Upper lobe of left lung (tissue), 6 donors: ENCODE results near the gene CNOT8. TPM values are rescaled to one million over a fixed set of nuclear protein-coding genes. Genes with fewer than 3 reads are reported as not detected.

Experiments
- ATAC-seq, 2 donors: fragments of 200-7000 bp; cut with Tn5 transposase; one replicate each; pipeline ENCODE4 v1.9.1; 2022; ENCODE audit warnings: mild to moderate bottlenecking in 2 of 2, moderate library complexity in 2 of 2; ENCODE audit not compliant: low FRiP score in 2 of 2
- DNase-seq, 2 donors: peaks; one replicate each; pipeline ENCODE4 v3.0.0-alpha.2; 2019 to 2020
- H3K27ac ChIP-seq, 4 donors: fragments of 200-600 bp; sonication (generic); one replicate each; pipeline ENCODE4 v1.5.1; 2016 to 2019
- H3K27me3 ChIP-seq, 4 donors: fragments of 200-600 bp; sonication (generic); one replicate each; pipeline ENCODE4 v1.5.1; 2017 to 2019
- H3K36me3 ChIP-seq, 4 donors: fragments of 200-600 bp; sonication (generic); one replicate each; pipeline ENCODE4 v1.5.1; 2016 to 2019
- H3K4me1 ChIP-seq, 4 donors: fragments of 200-600 bp; sonication (generic); one replicate each; pipeline ENCODE4 v1.5.1; 2018 to 2019
- H3K4me3 ChIP-seq, 4 donors: fragments of 200-600 bp; sonication (generic); one replicate each; pipeline ENCODE4 v1.5.1; 2017 to 2019; ENCODE audit warnings: mild to moderate bottlenecking in 2 of 4, moderate library complexity in 1 of 4
- H3K9me3 ChIP-seq, 4 donors: fragments of 200-600 bp; sonication (generic); one replicate each; pipeline ENCODE4 v1.5.1; 2018 to 2019
- CTCF ChIP-seq, 6 experiments: fragments of 450-650 bp in 4 of 6; fragments of 200-600 bp in 2 of 6; sonication (generic) in 2 of 6; IDR thresholded peaks; one replicate each; pipeline ENCODE4 v1.5.1; 2016 to 2019; ENCODE audit warnings: antibody characterized with exemption in 6 of 6
- EP300 ChIP-seq, 4 donors: sonication (generic); formaldehyde crosslinking; IDR thresholded peaks; one replicate each; pipeline ENCODE4 v1.5.1; 2017; ENCODE audit warnings: antibody characterized with exemption in 4 of 4, control low read depth in 2 of 4
- POLR2A ChIP-seq, 4 donors: fragments of 450-650 bp; IDR thresholded peaks; one replicate each; pipeline ENCODE4 v1.5.1; 2016 to 2017; ENCODE audit warnings: antibody characterized with exemption in 4 of 4, mild to moderate bottlenecking in 2 of 4
- POLR2AphosphoS5 ChIP-seq, 2 donors: sonication (generic); formaldehyde crosslinking; IDR thresholded peaks; one replicate each; pipeline ENCODE4 v1.5.1; 2017; ENCODE audit warnings: antibody characterized with exemption in 2 of 2
- WGBS, 2 donors: methylation state at CpG; one replicate each; pipeline ENCODE4 v1.1.5; 2017 to 2018; 5-methylcytosine and 5-hydroxymethylcytosine counted together
- total RNA-seq, 6 donors: library from RNA; depleted of rRNA in 4 of 6; stranded (reverse); fragments of >200 nt in 4 of 6; gene quantifications; one replicate each; pipeline versions ENCODE4 v1.1.0 to v1.2.1, GENCODE V29; 2016 to 2021
- donor health status: DM: no; HTN: no; CAD: no; lungs with moderate emphysema.
- donor health status: DM: no; HTN: yes; CAD: no; lungs with severe emphysema.

CNOT8 gene
- total RNA-seq, 6 donors from 2014 or later = 54.5 to 189 (median 87.6) TPM

- ATAC-seq = no peak
- no peaks in the 10 kb centered on the region for H3K27me3 ChIP-seq
- 72 to 76% methylated on average over 6 of the region's 6 CpGs for WGBS, 2 donors
- H3K9me3 ChIP-seq = no peaks in the 10 kb centered on the region
- peak overlapping the region in 1 of 4 donors; percentile 73 for H3K27ac ChIP-seq
- no peak for DNase-seq
- H3K36me3 ChIP-seq = peaks cover 0 to 5% (median 4%) of the 10 kb centered on the region in 4 donors
- TF ChIP-seq POLR2A (IDR thresholded peaks at IDR 0.05) (no peak), CTCF (IDR thresholded peaks at IDR 0.05) (no peak), POLR2AphosphoS5 (IDR thresholded peaks at IDR 0.05) (no peak), EP300 (IDR thresholded peaks at IDR 0.05) (no peak)
- no peak overlapping the region for H3K4me3 ChIP-seq
- peaks cover 17 to 36% (median 28%) of the 10 kb centered on the region in 4 donors for H3K4me1 ChIP-seq
Measured at GRCh38 chr5:154842689-154843530, 15.5 kb upstream of the CNOT8 start.

DNA sequence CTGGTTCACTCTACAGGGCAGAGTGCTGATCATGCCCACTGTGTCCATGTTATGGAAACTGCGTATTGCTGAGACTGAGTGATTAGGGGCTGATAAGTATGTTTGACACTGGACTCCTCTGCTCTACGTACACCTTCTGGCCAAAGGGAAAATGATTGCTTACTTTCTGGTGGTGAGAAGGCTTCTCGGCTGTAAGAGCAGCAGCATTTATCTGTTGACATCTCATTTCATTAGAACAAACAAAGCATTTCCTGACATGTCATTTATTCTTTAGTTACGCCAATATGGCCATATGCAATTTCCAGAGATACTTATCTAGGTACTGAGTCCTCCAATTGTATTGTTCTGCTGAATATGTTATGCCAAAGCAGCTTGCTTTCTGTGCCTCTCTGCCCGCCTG is 13.6 kb upstream of the CNOT8 start:
- DNase-seq = no peak
- Histone ChIP-seq H3K27me3 (no peaks in the 10 kb centered on the region), H3K4me1 (peaks cover 30 to 55% (median 41%) of the 10 kb centered on the region in 4 donors), H3K27ac (peak overlapping the region in 2 of 4 donors; percentile 43 to 73), H3K9me3 (no peaks in the 10 kb centered on the region), H3K36me3 (no peaks in the 10 kb centered on the region), H3K4me3 (no peak overlapping the region)
- WGBS, 2 donors = 69 to 70% methylated on average over 5 of the region's 5 CpGs
- ATAC-seq = peak in 1 of 2 donors; percentile 51
- TF ChIP-seq CTCF (IDR thresholded peaks at IDR 0.05) = no peak
- TF ChIP-seq POLR2A (IDR thresholded peaks at IDR 0.05) = no peak
- TF ChIP-seq POLR2AphosphoS5 (IDR thresholded peaks at IDR 0.05) = peak in 1 of 2 donors; percentile 63
- TF ChIP-seq EP300 (IDR thresholded peaks at IDR 0.05) = peak in 2 of 4 donors; percentile 67 to 79

GRCh38 chr5:154849264-154849785 is 9.1 kb upstream of the CNOT8 start:
- H3K27me3 ChIP-seq = no peaks in the 10 kb centered on the region
- TF ChIP-seq CTCF (IDR thresholded peaks at IDR 0.05) (no peak), POLR2A (IDR thresholded peaks at IDR 0.05) (no peak), EP300 (IDR thresholded peaks at IDR 0.05) (no peak)
- peak overlapping the region in 3 of 4 donors; percentile 54 to 86 (median 85) for H3K27ac ChIP-seq
- no peak for ATAC-seq
- H3K4me3 ChIP-seq = peak overlapping the region in 3 of 4 donors; percentile 52 to 63 (median 60)
- no peaks in the 10 kb centered on the region for H3K9me3 ChIP-seq
- 49 to 68% methylated on average over 6 of the region's 6 CpGs for WGBS, 2 donors
- DNase-seq = no peak
- H3K36me3 ChIP-seq = no peaks in the 10 kb centered on the region
- peaks cover 23 to 52% (median 40%) of the 10 kb centered on the region in 4 donors for H3K4me1 ChIP-seq

DNA sequence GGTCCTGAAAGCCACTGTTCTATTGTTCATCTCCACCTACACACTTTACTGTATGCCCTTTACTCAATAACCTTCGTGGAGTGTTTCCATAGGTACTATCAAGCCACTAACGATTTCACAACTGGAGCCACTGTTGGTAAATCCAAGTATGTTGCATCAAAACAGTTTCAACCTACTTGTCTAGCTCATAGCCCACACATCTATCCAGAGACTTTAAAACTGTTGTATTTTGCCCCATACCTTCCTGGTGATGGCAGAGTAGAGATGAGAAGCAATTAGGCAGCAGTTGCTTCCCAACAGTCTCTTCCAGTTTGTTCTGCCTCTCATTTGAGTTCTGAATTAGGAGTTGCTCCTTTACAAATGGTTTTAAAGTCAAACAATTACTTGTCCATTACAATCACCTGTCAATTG is 8.6 kb upstream of the CNOT8 start:
- Histone ChIP-seq H3K9me3 (no peaks in the 10 kb centered on the region), H3K4me3 (peak overlapping the region; percentile 37 to 63 (median 56)), H3K27ac (peak overlapping the region; percentile 54 to 86 (median 76)), H3K27me3 (no peaks in the 10 kb centered on the region), H3K4me1 (peaks cover 23 to 51% (median 38%) of the 10 kb centered on the region in 4 donors), H3K36me3 (no peaks in the 10 kb centered on the region)
- ATAC-seq = peak; percentile 44 to 49
- TF ChIP-seq EP300 (IDR thresholded peaks at IDR 0.05) (no peak), CTCF (IDR thresholded peaks at IDR 0.05) (no peak)
- no peak for DNase-seq
- WGBS, 2 donors = 11 to 14% methylated on average over 2 of the region's 2 CpGs
